K562 (cell line): ENCODE results near the gene STON2. TPM values are rescaled to one million over a fixed set of nuclear protein-coding genes. Genes with fewer than 3 reads are reported as not detected.

ENCODE experiments used
- CBX2 ChIP-seq: fragments of 200-600 bp; sonication (generic); IDR thresholded peaks from one replicate; pipeline ENCODE4 v1.6.1; 2012; ENCODE audit warnings: mild to moderate bottlenecking, low read length, inconsistent platforms; ENCODE audit not compliant: insufficient read depth, poor library complexity, severe bottlenecking
- DPF2 ChIP-seq: fragments of 450-650 bp; IDR thresholded peaks from 2 replicates; pipeline ENCODE4 v1.6.1; 2016
- FOXK1 ChIP-seq: sonication (generic); formaldehyde crosslinking; IDR thresholded peaks from 2 replicates; pipeline ENCODE4 v1.8.0; 2022; ENCODE audit warnings: missing genetic modification reagents, mild to moderate bottlenecking, borderline replicate concordance
- HDAC1 ChIP-seq, 2 experiments: fragments of 450-650 bp; IDR thresholded peaks; 2 replicates each; pipeline ENCODE4 v1.6.1; 2016 to 2017; ENCODE audit warnings: inconsistent platforms in 1 of 2, mild to moderate bottlenecking in 1 of 2, moderate library complexity in 1 of 2
- KLF10 ChIP-seq: fragments of 250-450 bp; sonication (Bioruptor Pico); IDR thresholded peaks from 2 replicates; pipeline ENCODE4 v1.6.1; 2021; ENCODE audit warnings: matching md5 sums
- L3MBTL2 ChIP-seq: fragments of 450-650 bp; IDR thresholded peaks from 2 replicates; pipeline ENCODE4 v1.6.1; 2016; ENCODE audit warnings: mild to moderate bottlenecking, moderate library complexity
- MYC ChIP-seq, 2 experiments: fragments of 250-450 bp in 1 of 2; sonication (Bioruptor Pico) in 1 of 2; IDR thresholded peaks; 2 replicates each; pipeline versions ENCODE4 v1.5.1 to v1.6.1; 2012 to 2021; ENCODE audit warnings: low read depth in 2 of 2, borderline replicate concordance in 1 of 2, improper control_type of control experiment in 1 of 2, low read length in 1 of 2, mild to moderate bottlenecking in 1 of 2, moderate library complexity in 1 of 2
- NKRF ChIP-seq: fragments of 450-650 bp; IDR thresholded peaks from 2 replicates; pipeline ENCODE4 v1.6.1; 2016; ENCODE audit warnings: borderline replicate concordance
- PHF21A ChIP-seq: fragments of 450-650 bp; IDR thresholded peaks from 2 replicates; pipeline ENCODE4 v1.6.1; 2017; ENCODE audit warnings: low read depth, borderline replicate concordance
- POLR3G ChIP-seq: IDR thresholded peaks from 2 replicates; pipeline ENCODE4 v1.6.1; 2011; ENCODE audit not compliant: insufficient read length, insufficient replicate concordance; ENCODE audit errors: extremely low read depth
- PTTG1 ChIP-seq: fragments of 450-650 bp; IDR thresholded peaks from 2 replicates; pipeline ENCODE4 v1.6.1; 2016; ENCODE audit warnings: low read depth, mild to moderate bottlenecking, missing genetic modification characterization, missing compliant biosample characterization
- SMARCA4 ChIP-seq: fragments of 450-650 bp; IDR thresholded peaks from 2 replicates; pipeline ENCODE4 v1.6.1; 2016
- SREBF2 ChIP-seq: sonication (generic); formaldehyde crosslinking; IDR thresholded peaks from 2 replicates; pipeline ENCODE4 v1.4.0; 2020; ENCODE audit warnings: mild to moderate bottlenecking, missing genetic modification reagents
- ZFPM2 ChIP-seq: fragments of 250-450 bp; sonication (Bioruptor Pico); IDR thresholded peaks from 2 replicates; pipeline ENCODE4 v1.5.1; 2022; ENCODE audit warnings: mild to moderate bottlenecking
- ZKSCAN8 ChIP-seq: fragments of 200-800 bp; sonication (Bioruptor generic); IDR thresholded peaks from 2 replicates; pipeline ENCODE4 v1.6.1; 2016; ENCODE audit warnings: missing genetic modification characterization, missing compliant biosample characterization
- ZNF174 ChIP-seq: fragments of 250-450 bp; sonication (Bioruptor Pico); IDR thresholded peaks from 2 replicates; pipeline ENCODE4 v1.4.0; 2020; ENCODE audit warnings: mild to moderate bottlenecking
- ZNF23 ChIP-seq: fragments of 250-450 bp; sonication (Bioruptor Pico); IDR thresholded peaks from 2 replicates; pipeline ENCODE4 v1.4.0; 2020; ENCODE audit warnings: mild to moderate bottlenecking
- ZNF280A ChIP-seq: fragments of 450-650 bp; IDR thresholded peaks from 2 replicates; pipeline ENCODE4 v1.6.1; 2018; ENCODE audit warnings: mild to moderate bottlenecking, low read depth; ENCODE audit not compliant: partially characterized antibody
- polyA plus RNA-seq, 8 experiments: library from polyadenylated mRNA; depleted of rRNA in 4 of 8; stranded (reverse) in 5 of 8; unstranded in 3 of 8; fragments of >200 nt; fragmentation: Nextera tagmentation in 2 of 8; fragmentation: Illumina TruSeq in 1 of 8; extraction: Ambion mirVana in 2 of 8; extraction: Trizol in 1 of 8; gene quantifications; 2 replicates each; pipeline versions ENCODE4 v1.2.1 to v1.2.3, GENCODE V29; 2011 to 2014; ENCODE audit warnings: inconsistent platforms in 1 of 8, missing spikeins in 1 of 8
- total RNA-seq, 7 experiments: library from RNA; depleted of rRNA in 6 of 7; stranded (reverse); fragments of >200 nt in 6 of 7; fragmentation: Illumina TruSeq in 2 of 7; extraction: Trizol in 2 of 7; gene quantifications; 2 replicates each; pipeline versions ENCODE4 v1.2.1 to v1.2.3, GENCODE V29; 2011 to 2021; ENCODE audit warnings: low replicate concordance in 1 of 7
- TF ChIP-seq, protein P1 (sequence below): fragments of 450-650 bp; formaldehyde crosslinking; conservative IDR thresholded peaks from 2 replicates; pipeline ENCODE4 v1.4.0; 2022; ENCODE audit warnings: mild to moderate bottlenecking, missing genetic modification characterization
- TF ChIP-seq, protein P2 (sequence below): fragments of 200-400 bp; formaldehyde crosslinking; IDR thresholded peaks from 2 replicates; pipeline ENCODE4 v1.6.1; 2017; ENCODE audit warnings: mild to moderate bottlenecking, low read depth, low read length, moderate library complexity
- TF ChIP-seq, protein P3 (sequence below): sonication (generic); formaldehyde crosslinking; IDR thresholded peaks from 2 replicates; pipeline ENCODE4 v1.9.0; 2022; ENCODE audit warnings: mild to moderate bottlenecking, missing genetic modification reagents

Gene STON2
- total and polyA plus RNA-seq, 9 of the 15 experiments (the other 6 are each of a cell fraction or from before 2014, with no cell fraction given): 7.8 to 99.3 (median 53.5) TPM

DNA sequence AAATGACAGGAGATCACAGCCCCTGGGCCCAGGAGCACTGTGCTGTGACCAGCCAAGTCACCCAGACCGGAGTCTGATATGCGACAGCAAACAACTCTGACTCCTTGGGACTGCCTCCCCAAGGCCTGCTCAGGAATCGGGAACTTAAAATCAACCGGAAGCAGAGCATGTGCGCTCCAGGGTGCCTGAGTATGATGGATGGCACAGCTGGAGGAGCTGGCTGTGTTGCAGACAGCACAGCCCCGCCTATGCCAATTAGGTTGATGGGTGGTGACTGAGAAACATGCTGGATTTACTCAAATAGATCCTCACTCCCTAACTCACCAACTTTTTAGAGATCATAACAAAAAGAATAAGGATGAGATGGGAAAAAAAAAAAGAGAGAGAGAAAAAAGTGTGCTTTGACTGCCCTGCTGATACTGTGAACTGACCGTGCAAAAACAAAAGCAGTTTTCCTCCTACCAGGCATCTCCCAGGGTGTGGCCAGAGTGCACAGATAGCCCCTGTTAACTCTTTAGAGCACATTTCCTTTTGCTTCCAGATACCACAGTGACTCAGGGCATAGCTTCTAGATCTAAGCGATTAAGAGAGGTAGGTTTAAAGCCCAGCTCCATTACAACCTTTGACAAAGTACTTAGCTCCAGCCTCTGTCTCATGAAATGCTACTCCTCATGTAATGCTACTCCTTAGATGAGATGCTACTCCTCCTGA is 27.4 kb upstream of the STON2 start (continued):
- TF ChIP-seq, protein P1, sequence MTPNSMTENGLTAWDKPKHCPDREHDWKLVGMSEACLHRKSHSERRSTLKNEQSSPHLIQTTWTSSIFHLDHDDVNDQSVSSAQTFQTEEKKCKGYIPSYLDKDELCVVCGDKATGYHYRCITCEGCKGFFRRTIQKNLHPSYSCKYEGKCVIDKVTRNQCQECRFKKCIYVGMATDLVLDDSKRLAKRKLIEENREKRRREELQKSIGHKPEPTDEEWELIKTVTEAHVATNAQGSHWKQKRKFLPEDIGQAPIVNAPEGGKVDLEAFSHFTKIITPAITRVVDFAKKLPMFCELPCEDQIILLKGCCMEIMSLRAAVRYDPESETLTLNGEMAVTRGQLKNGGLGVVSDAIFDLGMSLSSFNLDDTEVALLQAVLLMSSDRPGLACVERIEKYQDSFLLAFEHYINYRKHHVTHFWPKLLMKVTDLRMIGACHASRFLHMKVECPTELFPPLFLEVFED: no peak
- peak; percentile 68 for TF ChIP-seq L3MBTL2
- TF ChIP-seq DPF2: peak; percentile 97
- no peak for TF ChIP-seq CBX2
- no peak for TF ChIP-seq PTTG1
- TF ChIP-seq ZNF280A: no peak
- TF ChIP-seq ZNF23: no peak
- peak; percentile 92 for TF ChIP-seq SMARCA4
- TF ChIP-seq, protein P2, sequence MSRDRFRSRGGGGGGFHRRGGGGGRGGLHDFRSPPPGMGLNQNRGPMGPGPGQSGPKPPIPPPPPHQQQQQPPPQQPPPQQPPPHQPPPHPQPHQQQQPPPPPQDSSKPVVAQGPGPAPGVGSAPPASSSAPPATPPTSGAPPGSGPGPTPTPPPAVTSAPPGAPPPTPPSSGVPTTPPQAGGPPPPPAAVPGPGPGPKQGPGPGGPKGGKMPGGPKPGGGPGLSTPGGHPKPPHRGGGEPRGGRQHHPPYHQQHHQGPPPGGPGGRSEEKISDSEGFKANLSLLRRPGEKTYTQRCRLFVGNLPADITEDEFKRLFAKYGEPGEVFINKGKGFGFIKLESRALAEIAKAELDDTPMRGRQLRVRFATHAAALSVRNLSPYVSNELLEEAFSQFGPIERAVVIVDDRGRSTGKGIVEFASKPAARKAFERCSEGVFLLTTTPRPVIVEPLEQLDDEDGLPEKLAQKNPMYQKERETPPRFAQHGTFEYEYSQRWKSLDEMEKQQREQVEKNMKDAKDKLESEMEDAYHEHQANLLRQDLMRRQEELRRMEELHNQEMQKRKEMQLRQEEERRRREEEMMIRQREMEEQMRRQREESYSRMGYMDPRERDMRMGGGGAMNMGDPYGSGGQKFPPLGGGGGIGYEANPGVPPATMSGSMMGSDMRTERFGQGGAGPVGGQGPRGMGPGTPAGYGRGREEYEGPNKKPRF: no peak
- peak in 1 of 2 experiments; percentile 76; a peak in 1 of 4 replicates for TF ChIP-seq HDAC1 (IDR thresholded peaks at IDR 0.05)
- peak; percentile 47; the same call in 1 of the 2 replicates for TF ChIP-seq ZKSCAN8 (CRISPR knock-in tag)
- TF ChIP-seq KLF10: no peak
- no peak for TF ChIP-seq ZNF174 (CRISPR knock-in tag)
- TF ChIP-seq ZFPM2 (CRISPR knock-in tag): no peak
- no peak for TF ChIP-seq SREBF2
- 0 out of 2 replicates have a peak, but pooled peaks have one; percentile 22 for TF ChIP-seq NKRF
- no peak for TF ChIP-seq PHF21A
- TF ChIP-seq, protein P3, sequence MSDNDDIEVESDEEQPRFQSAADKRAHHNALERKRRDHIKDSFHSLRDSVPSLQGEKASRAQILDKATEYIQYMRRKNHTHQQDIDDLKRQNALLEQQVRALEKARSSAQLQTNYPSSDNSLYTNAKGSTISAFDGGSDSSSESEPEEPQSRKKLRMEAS (CRISPR knock-in tag): peak; percentile 89
- TF ChIP-seq MYC (IDR thresholded peaks at IDR 0.05; ENCODE audit: low read depth, low read length): peak; percentile 59; the same call in 1 of the 2 replicates
- no peak for TF ChIP-seq MYC (CRISPR knock-in tag; IDR thresholded peaks at IDR 0.05; ENCODE audit: borderline replicate concordance, low read depth)
- TF ChIP-seq POLR3G: no peak
- TF ChIP-seq FOXK1 (CRISPR knock-in tag): no peak
